Measurements from ENCODE around the gene CAPN15. TPM values are rescaled to one million over a fixed set of nuclear protein-coding genes. Genes with fewer than 3 reads are reported as not detected.

Gene CAPN15
- total RNA-seq, 1 experiment from 2014 or later, result 76.4 TPM

- H3K18ac ChIP-seq (ENCODE audit: insufficient read length, low read depth, low read length), result no peak overlapping the region
- no CpG with 5 or more reads among the region's 32 CpGs for WGBS (ENCODE audit: extremely low coverage, insufficient read length, low lambda C conversion rate)
- no peak overlapping the region for H2AFZ ChIP-seq (ENCODE audit: low read length)
- peaks cover 2% of the 10 kb centered on the region; the same call in 1 of the 2 replicates for H3K27me3 ChIP-seq (ENCODE audit: insufficient read depth, low read length)
- H4K20me1 ChIP-seq (ENCODE audit: control insufficient read depth, insufficient read depth, insufficient read length), result no peaks in the 10 kb centered on the region
- H2BK20ac ChIP-seq (ENCODE audit: low read depth, low read length, poor library complexity, severe bottlenecking), result no peak overlapping the region
- Mint-ChIP-seq H3K4me3 (no peak overlapping the region), H3K27me3 (ENCODE audit: low read depth) (peaks cover 27% of the 10 kb centered on the region), H3K9me3 (no peaks in the 10 kb centered on the region), H3K4me1 (no peaks in the 10 kb centered on the region), H3K36me3 (ENCODE audit: insufficient read depth in 1 of 3, low read depth in 3 of 3) (peaks cover 0 to 3% (median 0%) of the 10 kb centered on the region in 3 experiments; a peak in 3 of 7 replicates), H3K27ac (no peak overlapping the region)
- no peak overlapping the region for H3K23ac ChIP-seq (ENCODE audit: insufficient read length, low read depth, low read length)
- no peak overlapping the region for H4K91ac ChIP-seq (ENCODE audit: insufficient read length, low read depth, low read length)
- no peak overlapping the region for H3K4me2 ChIP-seq (ENCODE audit: insufficient read depth, insufficient read length, low read length)
- H3K23me2 ChIP-seq (ENCODE audit: insufficient read length, low read depth, low read length, poor library complexity, severe bottlenecking), result no peaks in the 10 kb centered on the region
- no peak overlapping the region for H3K14ac ChIP-seq (ENCODE audit: insufficient read depth, low read length)
- no peak overlapping the region for H3T11ph ChIP-seq (ENCODE audit: low read length)
- no peaks in the 10 kb centered on the region for H3K4me1 ChIP-seq (ENCODE audit: insufficient read depth, low read length)
- no peak overlapping the region for H3K9ac ChIP-seq (ENCODE audit: extremely low read depth, insufficient read length, low read length)
- no peak overlapping the region for H3K27ac ChIP-seq (ENCODE audit: insufficient read length, low read depth, low read length)
- no peak overlapping the region for H2BK120ac ChIP-seq (ENCODE audit: low read depth, low read length, poor library complexity, severe bottlenecking)
- H2BK5ac ChIP-seq (ENCODE audit: insufficient read length, low read length), result no peak overlapping the region
- no peak overlapping the region for H2BK15ac ChIP-seq (ENCODE audit: low read depth, low read length)
- H2BK12ac ChIP-seq (ENCODE audit: insufficient read length, low read depth, low read length), result no peak overlapping the region
- no peak overlapping the region for H2AK5ac ChIP-seq (ENCODE audit: insufficient read length, low read length)
- H3K4ac ChIP-seq (ENCODE audit: low read depth, low read length), result no peak overlapping the region
- H3K79me2 ChIP-seq (ENCODE audit: insufficient read depth, low read length), result no peaks in the 10 kb centered on the region
- H4K8ac ChIP-seq (replicated peaks; ENCODE audit: insufficient read length, low read depth, low read length), result no peak overlapping the region
- no peaks in the 10 kb centered on the region for H3K79me1 ChIP-seq (ENCODE audit: insufficient read depth, low read depth, low read length, poor library complexity, severe bottlenecking)
- no peak for TF ChIP-seq CTCF (conservative IDR thresholded peaks at IDR 0.05)
- DNase-seq, result no peak
- H3K9me3 ChIP-seq (ENCODE audit: control insufficient read depth, low read depth, low read length), result no peaks in the 10 kb centered on the region
- no peak overlapping the region for H4K5ac ChIP-seq (ENCODE audit: insufficient read length, low read depth, low read length)
- no peak overlapping the region for H3K56ac ChIP-seq (ENCODE audit: insufficient read length, low read depth, low read length)
These were observed 29.1 kb downstream of the CAPN15 start for GRCh38 chr16:556474-557173.

Measured in H9 (cell line).